HG03039 (cell line): ENCODE measurements around the gene MEF2C.
"Not testable (repeated sequence)": the region's sequence is repeated elsewhere in the genome, so short reads cannot be mapped to it uniquely, and the experiment has no call there.

Experiments used
- ATAC-seq: cut with Tn5 transposase; IDR thresholded peaks from one replicate; pipeline ENCODE4 v1.9.1; 2021; ENCODE audit warnings: mild to moderate bottlenecking, moderate library complexity; ENCODE audit not compliant: unreplicated experiment

The MEF2C gene

GRCh38 chr5:88883059-88883835 lies at the start of gene MEF2C:
Gene MEF2C (minus strand): TSS chr5:88883184. CDS start chr5:88823788, 59,396 bp downstream.
- peak; percentile 39 for ATAC-seq

GRCh38 chr5:88932541-88932940 lies 49.6 kb upstream of the MEF2C start:
- ATAC-seq = no peak

- ATAC-seq = no peak
Measured at GRCh38 chr5:88930335-88930734, 47.4 kb upstream of the MEF2C start.

GRCh38 chr5:88929385-88929784 lies 46.4 kb upstream of the MEF2C start:
- ATAC-seq = no peak

GRCh38 chr5:88926774-88927173 lies 43.8 kb upstream of the MEF2C start:
- no peak for ATAC-seq

GRCh38 chr5:88925692-88926490 lies 42.9 kb upstream of the MEF2C start:
- no peak for ATAC-seq

GRCh38 chr5:88924330-88924657 lies 41.3 kb upstream of the MEF2C start:
- no peak for ATAC-seq

GRCh38 chr5:88923623-88924329 lies 40.8 kb upstream of the MEF2C start:
- no peak for ATAC-seq

- ATAC-seq = not testable (repeated sequence)
Measured at GRCh38 chr5:88912743-88913142, 29.8 kb upstream of the MEF2C start.

GRCh38 chr5:88911059-88911572 lies 28.1 kb upstream of the MEF2C start:
- ATAC-seq = not testable (repeated sequence)

GRCh38 chr5:88904478-88904877 lies 21.5 kb upstream of the MEF2C start:
- not testable (repeated sequence) for ATAC-seq

- not testable (repeated sequence) for ATAC-seq
Measured at GRCh38 chr5:88903966-88904365, 21.0 kb upstream of the MEF2C start.

GRCh38 chr5:88901077-88901476 lies 18.1 kb upstream of the MEF2C start:
- ATAC-seq = not testable (repeated sequence)

- ATAC-seq = no peak
Measured at GRCh38 chr5:88899096-88899737, 16.2 kb upstream of the MEF2C start.

- ATAC-seq = no peak
Measured at GRCh38 chr5:88897748-88898147, 14.8 kb upstream of the MEF2C start.

- no peak for ATAC-seq
Measured at GRCh38 chr5:88895681-88896501, 12.9 kb upstream of the MEF2C start.

- no peak for ATAC-seq
Measured at GRCh38 chr5:88892669-88893068, 9.7 kb upstream of the MEF2C start.

GRCh38 chr5:88890070-88890781 lies 7.2 kb upstream of the MEF2C start:
- ATAC-seq = no peak
